ENCODE measurements around the gene ZNF512. TPM values are rescaled to one million over a fixed set of nuclear protein-coding genes. Genes with fewer than 3 reads are reported as not detected.
"Not testable (repeated sequence)": the region's sequence is repeated elsewhere in the genome, so short reads cannot be mapped to it uniquely, and the experiment has no call there.

The ZNF512 gene
- total RNA-seq, 4 donors from 2014 or later = 17.9 to 82.9 (median 42.6) TPM

GRCh38 chr2:27545348-27546141 lies 37.3 kb upstream of the ZNF512 start:
- H3K27ac ChIP-seq = no peak overlapping the region
- DNase-seq = no peak
- no peaks in the 10 kb centered on the region for H3K36me3 ChIP-seq
- no peaks in the 10 kb centered on the region for H3K9me3 ChIP-seq
- no peak overlapping the region for H3K4me3 ChIP-seq
- H3K4me1 ChIP-seq = no peaks in the 10 kb centered on the region
- H3K27me3 ChIP-seq = no peaks in the 10 kb centered on the region
- intact Hi-C loops (cut with DNase I; ENCODE audit: low total_unique reads) = no loop called here
- TF ChIP-seq, protein P1, sequence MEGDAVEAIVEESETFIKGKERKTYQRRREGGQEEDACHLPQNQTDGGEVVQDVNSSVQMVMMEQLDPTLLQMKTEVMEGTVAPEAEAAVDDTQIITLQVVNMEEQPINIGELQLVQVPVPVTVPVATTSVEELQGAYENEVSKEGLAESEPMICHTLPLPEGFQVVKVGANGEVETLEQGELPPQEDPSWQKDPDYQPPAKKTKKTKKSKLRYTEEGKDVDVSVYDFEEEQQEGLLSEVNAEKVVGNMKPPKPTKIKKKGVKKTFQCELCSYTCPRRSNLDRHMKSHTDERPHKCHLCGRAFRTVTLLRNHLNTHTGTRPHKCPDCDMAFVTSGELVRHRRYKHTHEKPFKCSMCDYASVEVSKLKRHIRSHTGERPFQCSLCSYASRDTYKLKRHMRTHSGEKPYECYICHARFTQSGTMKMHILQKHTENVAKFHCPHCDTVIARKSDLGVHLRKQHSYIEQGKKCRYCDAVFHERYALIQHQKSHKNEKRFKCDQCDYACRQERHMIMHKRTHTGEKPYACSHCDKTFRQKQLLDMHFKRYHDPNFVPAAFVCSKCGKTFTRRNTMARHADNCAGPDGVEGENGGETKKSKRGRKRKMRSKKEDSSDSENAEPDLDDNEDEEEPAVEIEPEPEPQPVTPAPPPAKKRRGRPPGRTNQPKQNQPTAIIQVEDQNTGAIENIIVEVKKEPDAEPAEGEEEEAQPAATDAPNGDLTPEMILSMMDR (IDR thresholded peaks at IDR 0.05) = no peak
- TF ChIP-seq POLR2A (IDR thresholded peaks at IDR 0.05) = no peak

- Histone ChIP-seq H3K36me3 (no peaks in the 10 kb centered on the region), H3K27ac (no peak overlapping the region), H3K4me3 (no peak overlapping the region), H3K27me3 (no peaks in the 10 kb centered on the region), H3K4me1 (no peaks in the 10 kb centered on the region), H3K9me3 (no peaks in the 10 kb centered on the region)
- DNase-seq = no peak
- intact Hi-C loops (cut with DNase I; ENCODE audit: low total_unique reads) = no loop called here
- TF ChIP-seq, protein P1 (IDR thresholded peaks at IDR 0.05) = no peak
- no peak for TF ChIP-seq POLR2A (IDR thresholded peaks at IDR 0.05)
These were observed 33.5 kb upstream of the ZNF512 start for GRCh38 chr2:27549303-27549702.

DNA sequence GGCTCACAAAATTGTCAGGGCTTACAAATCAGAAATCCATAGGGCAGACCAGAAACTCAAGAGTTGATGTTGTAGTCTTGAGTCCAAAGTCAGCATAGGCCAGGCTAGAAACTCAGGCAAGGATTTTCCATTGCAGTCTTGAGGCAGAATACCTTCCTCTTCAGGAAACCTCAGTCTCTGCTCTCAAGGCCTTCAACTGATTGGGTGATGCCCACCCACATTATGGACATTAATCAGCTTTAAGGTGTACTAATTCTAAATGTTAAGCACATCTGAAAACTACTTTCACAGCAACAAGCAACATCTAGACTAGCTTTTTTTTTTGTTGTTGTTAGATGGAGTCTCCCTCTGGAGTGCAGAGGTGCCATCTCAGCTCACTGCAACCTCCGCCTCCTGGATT lies 31.3 kb upstream of the ZNF512 start:
- Histone ChIP-seq H3K9me3 (no peaks in the 10 kb centered on the region), H3K4me1 (no peaks in the 10 kb centered on the region), H3K4me3 (no peak overlapping the region), H3K27me3 (no peaks in the 10 kb centered on the region), H3K27ac (no peak overlapping the region), H3K36me3 (no peaks in the 10 kb centered on the region)
- intact Hi-C loops (cut with DNase I; ENCODE audit: low total_unique reads) = no loop called here
- DNase-seq = no peak
- TF ChIP-seq POLR2A (IDR thresholded peaks at IDR 0.05) = no peak
- TF ChIP-seq, protein P1 (IDR thresholded peaks at IDR 0.05) = no peak

GRCh38 chr2:27552941-27553340 lies 29.9 kb upstream of the ZNF512 start:
- TF ChIP-seq, protein P1 (IDR thresholded peaks at IDR 0.05) = no peak
- TF ChIP-seq POLR2A (IDR thresholded peaks at IDR 0.05) = no peak
- Histone ChIP-seq H3K4me3 (no peak overlapping the region), H3K4me1 (no peaks in the 10 kb centered on the region), H3K27ac (no peak overlapping the region), H3K27me3 (no peaks in the 10 kb centered on the region), H3K9me3 (no peaks in the 10 kb centered on the region), H3K36me3 (no peaks in the 10 kb centered on the region)
- DNase-seq = no peak
- intact Hi-C loops (cut with DNase I; ENCODE audit: low total_unique reads) = no loop called here

GRCh38 chr2:27554451-27554850 lies 28.4 kb upstream of the ZNF512 start:
- H3K27ac ChIP-seq; intact Hi-C loops (cut with DNase I; ENCODE audit: low total_unique reads): not testable (repeated sequence)

More at GRCh38 chr2:27554451-27554850, 28.4 kb upstream of the ZNF512 start:
- H3K9me3 ChIP-seq, H3K36me3 ChIP-seq, H3K4me1 ChIP-seq, H3K27me3 ChIP-seq, DNase-seq, H3K4me3 ChIP-seq: not testable (repeated sequence)

Measured in uterus (tissue), 4 donors.